ENCODE results near the gene MMD. TPM values are rescaled to one million over a fixed set of nuclear protein-coding genes. Genes with fewer than 3 reads are reported as not detected.

The MMD gene
- total and polyA plus RNA-seq, 9 of the 15 experiments (the other 6 are each of a cell fraction or from before 2014, with no cell fraction given), result 3.1 to 18.9 (median 10.7) TPM

DNA sequence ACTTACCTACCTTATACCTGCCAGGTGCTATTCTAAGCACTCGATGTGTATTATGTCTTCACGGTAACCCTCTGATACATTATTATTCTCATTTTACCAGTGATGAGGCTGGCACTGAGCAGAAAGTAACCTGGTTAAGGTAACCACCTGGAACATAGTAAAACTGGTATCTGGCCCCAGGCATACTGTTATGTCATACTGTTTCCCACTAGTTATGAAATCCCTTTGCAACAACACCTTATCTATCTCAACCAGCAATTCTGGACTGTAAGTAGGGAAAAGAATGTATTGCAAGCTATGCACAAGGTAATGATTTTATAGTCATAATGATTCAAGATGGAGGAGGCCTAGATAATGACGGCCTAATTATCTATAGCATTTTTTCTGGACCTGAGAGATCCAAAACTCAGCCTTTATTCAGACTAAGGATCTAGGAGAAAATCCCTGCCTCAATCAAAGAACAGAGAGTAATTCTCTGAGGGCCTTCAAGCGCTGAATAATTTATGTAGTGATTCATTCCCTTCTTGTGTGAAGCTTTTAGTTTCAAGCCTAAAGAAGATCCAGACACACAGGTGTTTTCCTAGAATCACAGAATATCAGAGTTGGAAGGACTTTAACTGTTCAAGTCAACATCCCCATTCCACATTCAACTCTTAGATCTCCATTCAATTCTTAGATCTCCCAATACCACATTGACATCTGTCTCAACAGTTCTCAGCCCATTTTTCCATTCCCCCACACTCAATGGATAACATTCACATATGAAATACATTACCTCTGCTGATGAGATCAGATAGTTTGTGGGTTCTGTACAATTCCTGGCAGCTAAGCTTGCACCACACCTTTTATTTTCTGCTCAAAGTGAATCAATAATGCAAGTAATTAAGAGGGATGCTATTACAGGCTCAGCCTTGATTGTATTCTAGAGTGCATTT, 14.9 kb upstream of the MMD start (continued):
- TF ChIP-seq ZNF717 (CRISPR knock-in tag; IDR thresholded peaks at IDR 0.05) (no peak), TEAD4 (IDR thresholded peaks at IDR 0.05; ENCODE audit: low read length) (peak; percentile 80), TEAD4 (CRISPR knock-in tag; IDR thresholded peaks at IDR 0.05; ENCODE audit: borderline replicate concordance) (no peak), MEF2A (IDR thresholded peaks at IDR 0.05; ENCODE audit: control insufficient read depth, low read depth, low read length) (no peak), HIVEP1 (CRISPR knock-in tag; IDR thresholded peaks at IDR 0.05) (no peak), ZNF311 (CRISPR knock-in tag; IDR thresholded peaks at IDR 0.05) (no peak), HNRNPK (IDR thresholded peaks at IDR 0.05; ENCODE audit: low read depth, low read length, poor library complexity, severe bottlenecking) (no peak), ETV6 (IDR thresholded peaks at IDR 0.05; ENCODE audit: borderline replicate concordance in 1 of 2, low read depth in 2 of 2, low read length in 1 of 2) (no peak), ETV6 (CRISPR knock-in tag; IDR thresholded peaks at IDR 0.05; ENCODE audit: borderline replicate concordance) (no peak), SMAD3 (CRISPR knock-in tag; conservative IDR thresholded peaks at IDR 0.05) (no peak), CEBPG (CRISPR knock-in tag; IDR thresholded peaks at IDR 0.05) (0 out of 2 replicates have a peak, but pooled peaks have one; percentile 21), CEBPG (tag; conservative IDR thresholded peaks at IDR 0.05 in 1 of 2, IDR thresholded peaks at IDR 0.05 in 1 of 2) (peak in 1 of 2 experiments; percentile 56; a peak in 1 of 4 replicates), MEIS2 (IDR thresholded peaks at IDR 0.05; ENCODE audit: partially characterized antibody) (no peak), ZNF197 (CRISPR knock-in tag; IDR thresholded peaks at IDR 0.05; ENCODE audit: low read depth) (no peak), MTA1 (IDR thresholded peaks at IDR 0.05; ENCODE audit: borderline replicate concordance) (no peak), SRSF3 (IDR thresholded peaks at IDR 0.05; ENCODE audit: insufficient read depth, low read length) (no peak), NCOR1 (IDR thresholded peaks at IDR 0.05) (peak; percentile 48), ARID1B (IDR thresholded peaks at IDR 0.05) (peak; percentile 76)
- TF ChIP-seq, protein P1, sequence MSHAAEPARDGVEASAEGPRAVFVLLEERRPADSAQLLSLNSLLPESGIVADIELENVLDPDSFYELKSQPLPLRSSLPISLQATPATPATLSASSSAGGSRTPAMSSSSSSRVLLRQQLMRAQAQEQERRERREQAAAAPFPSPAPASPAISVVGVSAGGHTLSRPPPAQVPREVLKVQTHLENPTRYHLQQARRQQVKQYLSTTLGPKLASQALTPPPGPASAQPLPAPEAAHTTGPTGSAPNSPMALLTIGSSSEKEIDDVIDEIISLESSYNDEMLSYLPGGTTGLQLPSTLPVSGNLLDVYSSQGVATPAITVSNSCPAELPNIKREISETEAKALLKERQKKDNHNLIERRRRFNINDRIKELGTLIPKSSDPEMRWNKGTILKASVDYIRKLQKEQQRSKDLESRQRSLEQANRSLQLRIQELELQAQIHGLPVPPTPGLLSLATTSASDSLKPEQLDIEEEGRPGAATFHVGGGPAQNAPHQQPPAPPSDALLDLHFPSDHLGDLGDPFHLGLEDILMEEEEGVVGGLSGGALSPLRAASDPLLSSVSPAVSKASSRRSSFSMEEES (CRISPR knock-in tag; IDR thresholded peaks at IDR 0.05), result no peak
- TF ChIP-seq, protein P2, sequence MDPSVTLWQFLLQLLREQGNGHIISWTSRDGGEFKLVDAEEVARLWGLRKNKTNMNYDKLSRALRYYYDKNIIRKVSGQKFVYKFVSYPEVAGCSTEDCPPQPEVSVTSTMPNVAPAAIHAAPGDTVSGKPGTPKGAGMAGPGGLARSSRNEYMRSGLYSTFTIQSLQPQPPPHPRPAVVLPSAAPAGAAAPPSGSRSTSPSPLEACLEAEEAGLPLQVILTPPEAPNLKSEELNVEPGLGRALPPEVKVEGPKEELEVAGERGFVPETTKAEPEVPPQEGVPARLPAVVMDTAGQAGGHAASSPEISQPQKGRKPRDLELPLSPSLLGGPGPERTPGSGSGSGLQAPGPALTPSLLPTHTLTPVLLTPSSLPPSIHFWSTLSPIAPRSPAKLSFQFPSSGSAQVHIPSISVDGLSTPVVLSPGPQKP (CRISPR knock-in tag; IDR thresholded peaks at IDR 0.05), result no peak
- TF ChIP-seq, protein P3, sequence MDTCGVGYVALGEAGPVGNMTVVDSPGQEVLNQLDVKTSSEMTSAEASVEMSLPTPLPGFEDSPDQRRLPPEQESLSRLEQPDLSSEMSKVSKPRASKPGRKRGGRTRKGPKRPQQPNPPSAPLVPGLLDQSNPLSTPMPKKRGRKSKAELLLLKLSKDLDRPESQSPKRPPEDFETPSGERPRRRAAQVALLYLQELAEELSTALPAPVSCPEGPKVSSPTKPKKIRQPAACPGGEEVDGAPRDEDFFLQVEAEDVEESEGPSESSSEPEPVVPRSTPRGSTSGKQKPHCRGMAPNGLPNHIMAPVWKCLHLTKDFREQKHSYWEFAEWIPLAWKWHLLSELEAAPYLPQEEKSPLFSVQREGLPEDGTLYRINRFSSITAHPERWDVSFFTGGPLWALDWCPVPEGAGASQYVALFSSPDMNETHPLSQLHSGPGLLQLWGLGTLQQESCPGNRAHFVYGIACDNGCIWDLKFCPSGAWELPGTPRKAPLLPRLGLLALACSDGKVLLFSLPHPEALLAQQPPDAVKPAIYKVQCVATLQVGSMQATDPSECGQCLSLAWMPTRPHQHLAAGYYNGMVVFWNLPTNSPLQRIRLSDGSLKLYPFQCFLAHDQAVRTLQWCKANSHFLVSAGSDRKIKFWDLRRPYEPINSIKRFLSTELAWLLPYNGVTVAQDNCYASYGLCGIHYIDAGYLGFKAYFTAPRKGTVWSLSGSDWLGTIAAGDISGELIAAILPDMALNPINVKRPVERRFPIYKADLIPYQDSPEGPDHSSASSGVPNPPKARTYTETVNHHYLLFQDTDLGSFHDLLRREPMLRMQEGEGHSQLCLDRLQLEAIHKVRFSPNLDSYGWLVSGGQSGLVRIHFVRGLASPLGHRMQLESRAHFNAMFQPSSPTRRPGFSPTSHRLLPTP (IDR thresholded peaks at IDR 0.05; ENCODE audit: borderline replicate concordance, extremely low read depth, insufficient read length), result no peak

Measured in K562 (cell line).